HG03442 (cell line): ENCODE data around the gene C19orf73.
A peak's percentile ranks its signal among the peaks of the same experiment; 100 is the strongest.
"Not testable (repeated sequence)": the region's sequence is repeated elsewhere in the genome, so short reads cannot be mapped to it uniquely, and the experiment has no call there.

ENCODE experiments used
- ATAC-seq: cut with Tn5 transposase; IDR thresholded peaks from one replicate; pipeline ENCODE4 v1.9.1; 2021; ENCODE audit warnings: mild to moderate bottlenecking, moderate library complexity; ENCODE audit not compliant: unreplicated experiment

The C19orf73 gene

GRCh38 chr19:49148784-49149651 lies 30.1 kb upstream of the C19orf73 start:
- ATAC-seq, result no peak

GRCh38 chr19:49148044-49148682 lies 29.2 kb upstream of the C19orf73 start:
- no peak for ATAC-seq

- not testable (repeated sequence) for ATAC-seq
Observed at GRCh38 chr19:49146408-49146770, 27.4 kb upstream of the C19orf73 start.

GRCh38 chr19:49145573-49146407 lies 26.8 kb upstream of the C19orf73 start:
- ATAC-seq, result no peak

GRCh38 chr19:49142866-49143335 lies 24.0 kb upstream of the C19orf73 start:
- peak; percentile 46 for ATAC-seq

- no peak for ATAC-seq
Observed at GRCh38 chr19:49141352-49141751, 22.4 kb upstream of the C19orf73 start.

- ATAC-seq, result no peak
Observed at GRCh38 chr19:49140951-49141350, 22.0 kb upstream of the C19orf73 start.

- no peak for ATAC-seq
Observed at GRCh38 chr19:49136771-49137171, 17.8 kb upstream of the C19orf73 start.

GRCh38 chr19:49135686-49136085 lies 16.7 kb upstream of the C19orf73 start:
- no peak for ATAC-seq

GRCh38 chr19:49133621-49134454 lies 14.9 kb upstream of the C19orf73 start:
- no peak for ATAC-seq

GRCh38 chr19:49132974-49133609 lies 14.1 kb upstream of the C19orf73 start:
- ATAC-seq, result no peak

GRCh38 chr19:49130325-49130724 lies 11.4 kb upstream of the C19orf73 start:
- no peak for ATAC-seq

- ATAC-seq, result no peak
Observed at GRCh38 chr19:49129238-49129583, 10.3 kb upstream of the C19orf73 start.

GRCh38 chr19:49128545-49129237 lies 9.7 kb upstream of the C19orf73 start:
- ATAC-seq, result no peak

GRCh38 chr19:49127674-49128544 lies 9.0 kb upstream of the C19orf73 start:
- ATAC-seq, result peak; percentile 77

GRCh38 chr19:49127225-49127624 lies 8.3 kb upstream of the C19orf73 start:
- ATAC-seq, result not testable (repeated sequence)

- ATAC-seq, result no peak
Observed at GRCh38 chr19:49126575-49126974, 7.6 kb upstream of the C19orf73 start.

- ATAC-seq, result no peak
Observed at GRCh38 chr19:49125025-49125731, 6.2 kb upstream of the C19orf73 start.
